Measurements from ENCODE around the gene BTBD1.
"Not testable (repeated sequence)": the region's sequence is repeated elsewhere in the genome, so short reads cannot be mapped to it uniquely, and the experiment has no call there.

BTBD1 gene

DNA sequence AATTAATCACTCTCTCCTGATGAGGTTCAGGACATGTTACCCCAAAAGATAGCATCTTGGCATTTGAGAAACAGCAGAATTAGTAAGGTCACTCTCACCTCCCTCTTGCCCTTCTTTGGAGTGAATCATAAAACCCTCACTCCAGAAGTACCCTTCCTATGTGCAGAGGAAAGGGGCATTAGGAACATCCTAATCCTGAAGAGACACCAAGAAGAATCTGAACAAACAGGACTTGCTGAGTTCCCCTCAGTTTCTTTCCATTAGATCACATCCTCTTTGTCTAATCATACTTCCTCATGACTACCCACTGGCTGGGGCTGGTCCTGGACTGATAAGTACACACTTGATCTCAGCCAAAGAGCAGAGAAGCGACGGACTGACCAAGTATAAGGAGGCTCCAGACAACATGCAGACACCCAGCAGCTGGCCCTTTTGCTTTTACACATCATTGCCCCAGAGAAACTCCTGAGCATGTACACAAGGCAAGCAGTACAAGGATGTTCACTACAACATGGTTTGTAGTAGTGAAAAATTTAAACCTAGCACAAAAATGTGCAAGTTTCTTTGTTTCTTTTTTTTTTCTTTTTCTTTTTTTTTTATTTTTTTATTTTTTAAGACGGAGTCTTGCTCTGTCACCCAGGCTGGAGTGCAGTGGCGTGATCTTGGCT lies 25.4 kb upstream of the BTBD1 start:
- no peak for DNase-seq

DNA sequence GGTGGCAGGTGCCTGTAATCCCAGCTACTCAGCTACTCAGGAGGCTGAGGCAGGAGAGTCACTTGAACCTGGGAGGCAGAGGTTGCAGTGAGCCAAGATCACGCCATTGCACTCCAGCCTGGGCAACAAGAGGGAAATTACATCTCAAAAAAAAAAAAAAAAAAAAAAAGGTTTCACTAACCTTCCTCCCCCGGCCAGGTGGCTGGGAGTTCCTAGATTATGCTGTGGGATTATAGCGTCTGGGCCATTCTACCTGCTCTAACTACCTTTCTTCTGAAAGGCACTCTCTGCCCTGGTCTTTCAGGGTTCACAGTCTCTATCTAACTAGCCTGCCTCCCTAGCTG lies 24.9 kb upstream of the BTBD1 start:
- not testable (repeated sequence) for DNase-seq

DNA sequence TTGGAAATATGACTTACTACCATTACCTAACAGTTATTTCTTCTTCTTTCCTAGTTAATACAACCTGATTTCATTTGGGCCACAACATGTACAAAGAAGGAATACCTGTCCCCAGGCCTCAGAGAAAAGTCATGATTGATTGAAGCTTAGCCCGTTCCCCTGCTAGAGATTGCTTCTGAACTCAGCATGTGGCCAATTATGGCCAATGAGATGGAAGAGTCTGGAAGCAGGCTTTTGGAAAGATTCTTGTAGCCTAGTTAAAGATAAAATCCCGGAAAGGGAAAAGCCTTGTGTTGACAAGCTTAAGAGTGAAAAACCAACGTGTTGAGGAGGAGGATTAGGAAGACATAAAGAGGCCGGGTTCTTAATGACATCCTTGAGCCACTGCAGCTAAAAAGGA lies 23.4 kb upstream of the BTBD1 start:
- DNase-seq: no peak

DNA sequence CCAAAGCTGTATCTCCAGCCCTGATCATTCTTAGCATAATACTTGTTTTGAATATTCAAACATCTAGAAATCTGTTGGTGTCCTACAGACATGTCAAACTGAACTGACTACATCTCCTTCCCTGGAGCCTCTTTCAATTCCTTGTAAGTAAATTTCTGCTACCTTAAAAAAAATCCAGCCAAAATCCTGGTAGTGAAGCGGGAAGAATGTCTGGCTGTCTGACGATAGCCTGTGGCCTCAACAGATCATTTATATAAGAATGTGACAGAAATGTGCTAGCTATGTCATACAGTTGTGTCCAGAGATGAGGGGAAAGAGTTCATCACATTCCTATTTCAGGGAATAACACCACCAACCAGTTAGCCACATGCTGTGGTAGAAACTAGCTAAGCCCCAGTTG lies 21.8 kb upstream of the BTBD1 start:
- DNase-seq: no peak

DNA sequence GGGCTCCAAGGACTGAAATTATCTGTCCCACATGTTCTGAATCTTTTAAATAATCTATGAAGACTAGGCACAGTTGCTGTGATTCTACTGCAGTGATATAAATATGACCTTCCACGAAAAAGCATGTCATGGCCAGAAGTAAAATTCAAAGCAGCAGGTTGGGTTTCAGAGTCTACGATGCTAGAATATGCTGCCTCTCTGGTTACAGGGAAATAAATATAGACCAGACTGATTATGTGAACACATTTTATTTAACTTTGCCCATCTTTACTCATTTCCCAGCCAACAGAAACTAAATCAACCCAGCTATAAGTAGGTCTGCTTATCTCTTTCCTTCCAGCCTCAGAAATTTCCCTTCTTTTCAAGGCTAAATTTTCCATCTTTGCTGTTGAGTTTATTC lies 20.5 kb upstream of the BTBD1 start:
- no peak for DNase-seq

GRCh38 chr15:83085864-83086552 lies 19.0 kb upstream of the BTBD1 start:
- DNase-seq: not testable (repeated sequence)

DNA sequence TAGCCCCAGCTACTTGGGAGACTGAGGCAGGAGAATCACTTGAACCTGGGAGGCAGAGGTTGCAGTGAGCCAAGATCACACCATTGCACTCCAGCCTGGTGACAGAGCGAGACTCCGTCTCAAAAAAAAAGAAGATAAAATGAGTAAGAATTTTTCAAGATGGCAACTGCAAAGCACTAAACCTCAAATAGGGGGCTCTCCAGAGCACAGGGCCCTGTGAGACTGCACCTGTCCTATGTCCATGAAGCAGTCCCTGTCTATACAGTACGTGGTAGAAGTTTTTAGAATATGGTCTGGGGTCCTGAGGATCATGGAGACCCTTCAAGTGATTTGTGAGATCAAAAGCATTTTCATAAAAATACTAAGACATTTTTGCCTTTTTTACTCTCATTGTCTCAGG lies 18.4 kb upstream of the BTBD1 start:
- DNase-seq: not testable (repeated sequence)

DNA sequence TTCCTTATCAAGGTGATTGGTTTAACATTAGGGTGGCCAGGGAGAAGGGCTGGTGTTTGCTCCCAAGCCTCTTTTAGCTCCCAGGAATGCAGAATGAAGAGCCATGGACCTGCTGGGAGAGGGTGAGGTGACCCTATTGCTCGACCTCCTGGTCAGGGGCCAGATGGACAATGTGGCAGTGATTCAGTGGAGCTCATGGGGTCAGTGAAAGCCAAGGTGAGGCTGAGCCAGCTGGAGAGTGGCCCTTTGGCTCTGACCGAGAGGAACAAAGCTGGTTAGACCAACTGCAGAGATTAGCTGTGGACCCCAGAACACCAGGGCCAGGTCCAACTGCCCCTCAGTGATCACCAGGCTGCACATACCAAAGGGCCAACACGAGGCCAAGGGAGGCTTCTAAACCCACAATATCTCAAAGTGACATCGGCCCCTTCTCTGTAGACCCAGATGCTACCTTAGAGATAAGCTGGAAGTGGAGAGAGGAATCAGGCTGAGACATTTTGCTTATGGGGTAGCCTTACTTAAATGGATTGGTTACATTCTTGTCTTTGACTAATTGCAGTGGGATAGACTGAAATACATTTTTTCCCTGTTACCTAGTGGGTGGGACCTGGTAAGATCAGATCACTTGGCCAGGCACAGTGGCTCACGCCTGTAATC lies 15.8 kb upstream of the BTBD1 start:
- DNase-seq: no peak

GRCh38 chr15:83081256-83082014 lies 14.4 kb upstream of the BTBD1 start:
- no peak for DNase-seq

DNA sequence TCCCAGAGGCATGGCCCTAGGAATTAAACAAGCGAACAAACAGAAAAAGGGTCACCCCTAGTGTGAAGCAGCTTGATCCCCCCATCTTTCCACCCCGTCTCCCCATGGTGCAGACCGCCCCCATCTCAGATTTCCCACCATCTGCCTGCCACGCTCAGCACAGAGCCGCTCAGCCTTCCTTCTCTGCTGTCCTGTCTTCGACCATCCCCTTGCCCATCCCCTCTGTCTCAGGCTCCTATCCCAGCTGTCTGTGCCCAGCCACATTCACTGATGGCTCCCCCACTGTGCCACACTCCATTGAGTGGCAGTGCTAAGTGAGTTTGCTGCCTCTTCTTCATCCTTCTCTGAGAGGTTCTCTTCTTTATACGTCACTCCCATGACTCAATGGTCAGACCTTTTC lies 11.7 kb upstream of the BTBD1 start:
- no peak for DNase-seq

GRCh38 chr15:83077491-83078230 lies 10.6 kb upstream of the BTBD1 start:
- DNase-seq: no peak

- DNase-seq: not testable (repeated sequence)
Measured at GRCh38 chr15:83069211-83069642, 2.2 kb upstream of the BTBD1 start.

- DNase-seq: no peak
Measured at GRCh38 chr15:83068054-83068453, 1.0 kb upstream of the BTBD1 start.

- DNase-seq: no peak
Measured at GRCh38 chr15:83067638-83067962, 548 bp upstream of the BTBD1 start.

DNA sequence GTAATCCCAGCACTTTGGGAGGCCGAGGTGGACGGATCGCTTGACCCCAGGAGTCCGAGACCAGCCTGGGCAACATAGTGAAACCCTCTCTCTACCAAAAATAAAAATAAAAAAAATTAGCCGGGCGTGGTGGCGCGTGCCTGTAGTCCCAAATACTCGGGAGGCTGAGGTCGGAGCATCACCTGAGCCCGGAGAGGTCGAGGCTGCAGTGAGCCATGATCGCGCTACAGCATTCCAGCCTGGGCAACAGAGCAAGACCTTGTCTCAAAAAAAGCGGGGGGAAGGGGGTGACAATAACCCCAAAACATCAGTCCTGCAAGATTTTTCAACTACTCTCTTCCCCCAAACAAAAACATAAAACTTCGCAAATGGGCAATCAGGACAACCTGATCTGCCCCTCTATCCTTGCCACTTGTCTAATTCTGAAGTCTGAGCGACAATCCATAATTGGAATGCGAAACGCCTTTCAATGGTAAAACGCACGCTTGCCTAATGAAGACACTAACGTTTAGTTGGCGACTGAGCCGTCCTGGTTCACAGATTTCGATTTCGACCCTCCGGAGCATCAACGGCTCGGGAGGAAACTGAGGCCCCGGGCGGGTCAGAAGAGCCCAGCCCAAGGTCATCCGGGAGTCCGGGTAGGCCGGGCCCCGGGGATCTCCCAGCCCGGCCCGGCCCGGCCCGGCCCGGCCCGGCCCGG lies 868 bp downstream of the BTBD1 start:
- DNase-seq: no peak

- no peak for DNase-seq
Measured at GRCh38 chr15:83065431-83065830, 1.6 kb downstream of the BTBD1 start.

- peak; percentile 6 for DNase-seq
Measured at GRCh38 chr15:83064859-83065258, 2.2 kb downstream of the BTBD1 start.

- no peak for DNase-seq
Measured at GRCh38 chr15:83063551-83063950, 3.5 kb downstream of the BTBD1 start.

GRCh38 chr15:83062768-83063180 lies 4.3 kb downstream of the BTBD1 start:
- DNase-seq: no peak

DNA sequence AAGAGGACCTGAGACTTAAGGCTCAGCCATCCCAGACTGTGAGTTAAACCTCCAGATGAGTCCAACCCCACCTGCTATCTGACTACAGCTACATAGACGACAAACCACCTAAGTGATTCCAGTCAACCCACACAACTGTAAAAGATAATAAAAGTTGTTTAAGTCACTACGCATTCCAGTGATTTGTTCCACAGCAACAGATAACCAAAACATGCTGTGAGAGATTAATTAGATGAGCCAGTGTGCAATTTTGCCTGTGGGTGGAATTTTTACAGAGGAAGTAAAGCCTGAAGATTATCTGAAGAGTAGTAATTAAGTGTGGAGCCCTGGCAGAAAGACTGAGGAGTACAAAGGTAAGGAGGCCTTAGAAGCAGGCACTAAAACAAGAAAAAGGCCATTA lies 5.4 kb downstream of the BTBD1 start:
- peak; percentile 53 for DNase-seq

GRCh38 chr15:83057696-83058376 lies 9.2 kb downstream of the BTBD1 start:
- no peak for DNase-seq

DNA sequence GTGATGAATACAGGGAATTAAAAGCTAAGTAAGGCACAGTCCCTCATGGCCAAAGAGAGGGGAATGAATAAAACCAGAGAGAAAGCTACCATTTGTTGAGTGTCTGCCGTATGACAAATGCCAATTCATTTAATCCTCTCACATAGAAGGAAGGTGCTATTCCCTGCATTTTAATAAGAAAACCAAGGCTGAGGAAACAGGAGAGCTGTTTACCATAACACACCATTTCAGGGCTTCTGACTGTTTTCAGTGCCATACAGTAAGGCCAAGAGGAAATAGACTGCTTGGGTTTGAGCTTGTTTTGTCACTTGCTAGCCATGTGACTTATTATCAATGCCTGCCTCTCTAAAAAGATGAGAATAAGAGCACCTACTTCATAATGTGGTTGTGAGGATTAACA lies 10.1 kb downstream of the BTBD1 start:
- DNase-seq: no peak
